Stomach smooth muscle (tissue), 2 donors: ENCODE measurements around the gene SMCO3.

Experiments
- H3K27ac ChIP-seq: one replicate; pipeline ENCODE4 v1.7.0; 2013; ENCODE audit warnings: mild to moderate bottlenecking, low read length, inconsistent platforms
- H3K27me3 ChIP-seq, 2 donors: one replicate each; pipeline ENCODE4 v1.7.0; 2013; ENCODE audit warnings: low read length in 2 of 2; ENCODE audit not compliant: insufficient read depth in 2 of 2, control insufficient read depth in 1 of 2
- H3K36me3 ChIP-seq, 2 donors: one replicate each; pipeline ENCODE4 v1.7.0; 2013; ENCODE audit warnings: low read length in 2 of 2; ENCODE audit not compliant: control insufficient read depth in 2 of 2, insufficient read depth in 2 of 2
- H3K4me1 ChIP-seq: one replicate; pipeline ENCODE4 v1.7.0; 2013; ENCODE audit warnings: low read length; ENCODE audit not compliant: control insufficient read depth, insufficient read depth
- H3K4me3 ChIP-seq, 2 donors: one replicate each; pipeline ENCODE4 v1.7.0; 2013; ENCODE audit warnings: low read length in 2 of 2
- H3K9ac ChIP-seq, 2 donors: one replicate each; pipeline ENCODE4 v1.7.0; 2013; ENCODE audit warnings: low read length in 2 of 2, mild to moderate bottlenecking in 1 of 2
- H3K9me3 ChIP-seq, 2 donors: one replicate each; pipeline ENCODE4 v1.7.0; 2013; ENCODE audit warnings: low read length in 2 of 2; ENCODE audit not compliant: control insufficient read depth in 2 of 2
- donor health status: healthy.
- donor health status: Pancreatic carcinoma.

The SMCO3 gene

GRCh38 chr12:14775636-14775980, 38.4 kb downstream of the SMCO3 start:
- Histone ChIP-seq H3K4me1 (no peaks in the 10 kb centered on the region), H3K36me3 (no peaks in the 10 kb centered on the region), H3K9ac (peak overlapping the region in 1 of 2 donors; percentile 88), H3K9me3 (no peaks in the 10 kb centered on the region), H3K27ac (peak overlapping the region; percentile 91), H3K27me3 (no peaks in the 10 kb centered on the region), H3K4me3 (peak overlapping the region; percentile 75 to 93)

- no peaks in the 10 kb centered on the region for H3K4me1 ChIP-seq
- H3K27me3 ChIP-seq, result no peaks in the 10 kb centered on the region
- H3K9ac ChIP-seq, result peak overlapping the region; percentile 88 to 89
- H3K27ac ChIP-seq, result peak overlapping the region; percentile 91
- no peaks in the 10 kb centered on the region for H3K9me3 ChIP-seq
- peak overlapping the region; percentile 75 to 93 for H3K4me3 ChIP-seq
- no peaks in the 10 kb centered on the region for H3K36me3 ChIP-seq
Measured at GRCh38 chr12:14774906-14775635, 38.9 kb downstream of the SMCO3 start.

GRCh38 chr12:14774074-14774905, 39.7 kb downstream of the SMCO3 start:
- Histone ChIP-seq H3K4me3 (peak overlapping the region; percentile 75 to 93), H3K9ac (peak overlapping the region; percentile 88 to 89), H3K27me3 (no peaks in the 10 kb centered on the region), H3K4me1 (peaks cover 6% of the 10 kb centered on the region), H3K36me3 (no peaks in the 10 kb centered on the region), H3K27ac (peak overlapping the region; percentile 91), H3K9me3 (no peaks in the 10 kb centered on the region)

GRCh38 chr12:14773685-14774073, 40.3 kb downstream of the SMCO3 start:
- H3K9me3 ChIP-seq, result no peaks in the 10 kb centered on the region
- H3K4me1 ChIP-seq, result peaks cover 11% of the 10 kb centered on the region
- H3K27ac ChIP-seq, result peak overlapping the region; percentile 91
- no peaks in the 10 kb centered on the region for H3K27me3 ChIP-seq
- H3K36me3 ChIP-seq, result no peaks in the 10 kb centered on the region
- H3K4me3 ChIP-seq, result peak overlapping the region; percentile 75 to 93
- peak overlapping the region; percentile 39 to 69 for H3K9ac ChIP-seq

GRCh38 chr12:14772946-14773345, 41.0 kb downstream of the SMCO3 start:
- Histone ChIP-seq H3K9me3 (no peaks in the 10 kb centered on the region), H3K27me3 (no peaks in the 10 kb centered on the region), H3K9ac (no peak overlapping the region), H3K36me3 (no peaks in the 10 kb centered on the region), H3K4me1 (peaks cover 11% of the 10 kb centered on the region), H3K27ac (no peak overlapping the region), H3K4me3 (no peak overlapping the region)

GRCh38 chr12:14771651-14772137, 42.3 kb downstream of the SMCO3 start:
- Histone ChIP-seq H3K27me3 (no peaks in the 10 kb centered on the region), H3K27ac (no peak overlapping the region), H3K4me1 (peaks cover 11% of the 10 kb centered on the region), H3K36me3 (no peaks in the 10 kb centered on the region), H3K9ac (no peak overlapping the region), H3K4me3 (peak overlapping the region in 1 of 2 donors; percentile 98), H3K9me3 (no peaks in the 10 kb centered on the region)

GRCh38 chr12:14770496-14771461, 43.2 kb downstream of the SMCO3 start:
- Histone ChIP-seq H3K27ac (peak overlapping the region; percentile 92), H3K27me3 (no peaks in the 10 kb centered on the region), H3K9me3 (no peaks in the 10 kb centered on the region), H3K4me3 (peak overlapping the region; percentile 96 to 98), H3K36me3 (no peaks in the 10 kb centered on the region), H3K9ac (peak overlapping the region; percentile 92 to 96), H3K4me1 (peaks cover 11% of the 10 kb centered on the region)

- peaks cover 0 to 2% of the 10 kb centered on the region in 2 donors for H3K36me3 ChIP-seq
- no peaks in the 10 kb centered on the region for H3K9me3 ChIP-seq
- H3K4me1 ChIP-seq, result peaks cover 11% of the 10 kb centered on the region
- peak overlapping the region; percentile 96 to 98 for H3K4me3 ChIP-seq
- no peaks in the 10 kb centered on the region for H3K27me3 ChIP-seq
- peak overlapping the region; percentile 92 for H3K27ac ChIP-seq
- peak overlapping the region; percentile 92 to 96 for H3K9ac ChIP-seq
Measured at GRCh38 chr12:14769969-14770495, 44.0 kb downstream of the SMCO3 start.

- Histone ChIP-seq H3K4me1 (peaks cover 11% of the 10 kb centered on the region), H3K9ac (peak overlapping the region; percentile 92 to 96), H3K27me3 (no peaks in the 10 kb centered on the region), H3K9me3 (no peaks in the 10 kb centered on the region), H3K27ac (peak overlapping the region; percentile 92), H3K4me3 (peak overlapping the region; percentile 96 to 98), H3K36me3 (peaks cover 0 to 2% of the 10 kb centered on the region in 2 donors)
Measured at GRCh38 chr12:14769466-14769968, 44.5 kb downstream of the SMCO3 start.
